SK-N-SH (cell line): ENCODE results near the gene LEO1.

Experiments
- EP300 ChIP-seq, 2 experiments: IDR thresholded peaks; 2 replicates each; pipeline versions ENCODE4 v1.4.0 to v1.6.1; 2012; ENCODE audit warnings: borderline replicate concordance in 1 of 2, low read depth in 1 of 2, low read length in 1 of 2
- FOXJ3 ChIP-seq: sonication (generic); formaldehyde crosslinking; IDR thresholded peaks from 2 replicates; pipeline ENCODE4 v1.5.1; 2020; ENCODE audit warnings: mild to moderate bottlenecking, missing genetic modification reagents
- MEF2A ChIP-seq: IDR thresholded peaks from 2 replicates; pipeline ENCODE4 v1.4.0; 2012; ENCODE audit warnings: low read depth, borderline replicate concordance
- RAD21 ChIP-seq: IDR thresholded peaks from 2 replicates; pipeline ENCODE4 v1.6.1; 2012; ENCODE audit warnings: mild to moderate bottlenecking, low read length
- YY1 ChIP-seq: IDR thresholded peaks from 2 replicates; pipeline ENCODE4 v1.4.0; 2012; ENCODE audit warnings: low read depth, mild to moderate bottlenecking
- TF ChIP-seq, protein P1 (sequence below): fragments of 200-600 bp; sonication (generic); IDR thresholded peaks from 2 replicates; pipeline ENCODE4 v1.6.1; 2017; ENCODE audit warnings: antibody characterized with exemption, mild to moderate bottlenecking, moderate library complexity

- TF ChIP-seq MEF2A: no peak
- TF ChIP-seq FOXJ3: no peak
- no peak for TF ChIP-seq EP300 (IDR thresholded peaks at IDR 0.05; ENCODE audit: borderline replicate concordance in 1 of 2, low read depth in 1 of 2, low read length in 1 of 2)
- TF ChIP-seq RAD21: no peak
- TF ChIP-seq, protein P1, sequence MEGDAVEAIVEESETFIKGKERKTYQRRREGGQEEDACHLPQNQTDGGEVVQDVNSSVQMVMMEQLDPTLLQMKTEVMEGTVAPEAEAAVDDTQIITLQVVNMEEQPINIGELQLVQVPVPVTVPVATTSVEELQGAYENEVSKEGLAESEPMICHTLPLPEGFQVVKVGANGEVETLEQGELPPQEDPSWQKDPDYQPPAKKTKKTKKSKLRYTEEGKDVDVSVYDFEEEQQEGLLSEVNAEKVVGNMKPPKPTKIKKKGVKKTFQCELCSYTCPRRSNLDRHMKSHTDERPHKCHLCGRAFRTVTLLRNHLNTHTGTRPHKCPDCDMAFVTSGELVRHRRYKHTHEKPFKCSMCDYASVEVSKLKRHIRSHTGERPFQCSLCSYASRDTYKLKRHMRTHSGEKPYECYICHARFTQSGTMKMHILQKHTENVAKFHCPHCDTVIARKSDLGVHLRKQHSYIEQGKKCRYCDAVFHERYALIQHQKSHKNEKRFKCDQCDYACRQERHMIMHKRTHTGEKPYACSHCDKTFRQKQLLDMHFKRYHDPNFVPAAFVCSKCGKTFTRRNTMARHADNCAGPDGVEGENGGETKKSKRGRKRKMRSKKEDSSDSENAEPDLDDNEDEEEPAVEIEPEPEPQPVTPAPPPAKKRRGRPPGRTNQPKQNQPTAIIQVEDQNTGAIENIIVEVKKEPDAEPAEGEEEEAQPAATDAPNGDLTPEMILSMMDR: no peak
- TF ChIP-seq YY1: no peak
Measured at GRCh38 chr15:51955504-51955903, 16.1 kb downstream of the LEO1 start.
